ENCODE data around the gene ARHGEF3. TPM values are rescaled to one million over a fixed set of nuclear protein-coding genes. Genes with fewer than 3 reads are reported as not detected.

ARHGEF3 gene
- total RNA-seq = 10 to 100 TPM in 3 of 4 donors, 1 to 10 TPM in 1; 9.0 to 14.7 (median 11.7) TPM

- intact Hi-C loops (cut with DNase I) = loop anchor here (2.0 to 10.0 kb wide), 2 partner anchors 99 to 273 kb away; no protein-coding TSS in a partner anchor
- Histone ChIP-seq H3K27ac (replicated peaks in 1 of 4) (peak within 1 kb of the TSS; percentile 50 to 71 (median 62)), H3K4me1 (peaks cover 29 to 55% (median 45%) of the 10 kb centered on the region in 4 donors), H3K27me3 (no peaks in the 10 kb centered on the region), H3K36me3 (no peaks in the 10 kb centered on the region), H3K4me3 (peak within 1 kb of the TSS; percentile 68 to 81 (median 73)), H3K9me3 (no peaks in the 10 kb centered on the region)
- TF ChIP-seq CTCF (IDR thresholded peaks at IDR 0.05) (peak; percentile 33 to 39 (median 36)), POLR2A (IDR thresholded peaks at IDR 0.05; ENCODE audit: low read depth) (peak; percentile 48), POLR2AphosphoS5 (IDR thresholded peaks at IDR 0.05) (peak; percentile 72 to 87), EP300 (IDR thresholded peaks at IDR 0.05) (no peak)
- no peak for DNase-seq (ENCODE audit: extremely low spot score)
- 2% methylated on average over 22 of the region's 60 CpGs for WGBS
Measured at GRCh38 chr3:56801662-56802377, at the start of gene ARHGEF3. ARHGEF3 (minus strand) TSS chr3:56801949; CDS start chr3:56801798, 151 bp downstream.

GRCh38 chr3:56849698-56850097, 47.9 kb upstream of the ARHGEF3 start:
- Histone ChIP-seq H3K27me3 (no peaks in the 10 kb centered on the region), H3K4me3 (no peak overlapping the region), H3K36me3 (no peaks in the 10 kb centered on the region), H3K27ac (replicated peaks in 1 of 4) (no peak overlapping the region), H3K9me3 (no peaks in the 10 kb centered on the region), H3K4me1 (no peaks in the 10 kb centered on the region)
- WGBS = 92% methylated on average over 7 of the region's 7 CpGs
- DNase-seq (ENCODE audit: extremely low spot score) = no peak
- intact Hi-C loops (cut with DNase I) = no loop called here
- TF ChIP-seq CTCF (IDR thresholded peaks at IDR 0.05) (no peak), POLR2A (IDR thresholded peaks at IDR 0.05; ENCODE audit: low read depth) (no peak), EP300 (IDR thresholded peaks at IDR 0.05) (no peak), POLR2AphosphoS5 (IDR thresholded peaks at IDR 0.05) (no peak)

- intact Hi-C loops (cut with DNase I) = no loop called here
- no peak overlapping the region for H3K4me3 ChIP-seq
- H3K27ac ChIP-seq (replicated peaks in 1 of 4) = no peak overlapping the region
- DNase-seq (ENCODE audit: extremely low spot score) = no peak
- H3K27me3 ChIP-seq = no peaks in the 10 kb centered on the region
- no peaks in the 10 kb centered on the region for H3K36me3 ChIP-seq
- H3K9me3 ChIP-seq = no peaks in the 10 kb centered on the region
- WGBS = 91% methylated on average over 2 of the region's 2 CpGs
- H3K4me1 ChIP-seq = no peaks in the 10 kb centered on the region
- TF ChIP-seq POLR2AphosphoS5 (IDR thresholded peaks at IDR 0.05) (no peak), EP300 (IDR thresholded peaks at IDR 0.05) (no peak), CTCF (IDR thresholded peaks at IDR 0.05) (no peak), POLR2A (IDR thresholded peaks at IDR 0.05; ENCODE audit: low read depth) (no peak)
Measured at GRCh38 chr3:56845505-56845904, 43.8 kb upstream of the ARHGEF3 start.

GRCh38 chr3:56844536-56844935, 42.8 kb upstream of the ARHGEF3 start:
- H3K4me3 ChIP-seq = no peak overlapping the region
- H3K4me1 ChIP-seq = no peaks in the 10 kb centered on the region
- TF ChIP-seq EP300 (IDR thresholded peaks at IDR 0.05) = no peak
- intact Hi-C loops (cut with DNase I) = no loop called here
- H3K27me3 ChIP-seq = no peaks in the 10 kb centered on the region
- no peaks in the 10 kb centered on the region for H3K9me3 ChIP-seq
- H3K36me3 ChIP-seq = no peaks in the 10 kb centered on the region
- no peak overlapping the region for H3K27ac ChIP-seq (replicated peaks in 1 of 4)
- no peak for DNase-seq (ENCODE audit: extremely low spot score)

- 61% methylated on average over 9 of the region's 9 CpGs for WGBS
- H3K4me1 ChIP-seq = no peaks in the 10 kb centered on the region
- H3K4me3 ChIP-seq = no peak overlapping the region
- intact Hi-C loops (cut with DNase I) = no loop called here
- H3K27me3 ChIP-seq = no peaks in the 10 kb centered on the region
- no peak overlapping the region for H3K27ac ChIP-seq (replicated peaks in 1 of 4)
- H3K9me3 ChIP-seq = no peaks in the 10 kb centered on the region
- no peak for DNase-seq (ENCODE audit: extremely low spot score)
- no peaks in the 10 kb centered on the region for H3K36me3 ChIP-seq
- TF ChIP-seq CTCF (IDR thresholded peaks at IDR 0.05) (no peak), POLR2A (IDR thresholded peaks at IDR 0.05; ENCODE audit: low read depth) (no peak), POLR2AphosphoS5 (IDR thresholded peaks at IDR 0.05) (no peak), EP300 (IDR thresholded peaks at IDR 0.05) (no peak)
Measured at GRCh38 chr3:56839784-56840715, 38.3 kb upstream of the ARHGEF3 start.
